Pancreas (tissue), 10 donors: ENCODE data around the gene UBASH3B. TPM values are rescaled to one million over a fixed set of nuclear protein-coding genes. Genes with fewer than 3 reads are reported as not detected.

ENCODE experiments used
- ATAC-seq, 4 donors: fragments of 200-7000 bp; cut with Tn5 transposase; one replicate each; pipeline versions ENCODE4 v1.8.0 to v1.9.1; 2020; ENCODE audit warnings: mild to moderate bottlenecking in 4 of 4, moderate library complexity in 4 of 4
- DNase-seq, 6 donors: peaks; one replicate each; pipeline ENCODE4 v3.0.0-alpha.2; 2020
- FAIRE-seq: peaks from 2 replicates; lab custom pipeline; 2012; peaks lifted over from hg19 to GRCh38; lab: Jason Lieb, UNC
- H3K27ac ChIP-seq, 4 donors: fragments of 200-600 bp; sonication (generic); 1 replicate in 3 of 4; 2 replicates in 1 of 4; pipeline versions ENCODE4 v1.5.0 to v1.8.0; 2020
- H3K27me3 ChIP-seq, 4 donors: fragments of 200-600 bp; one replicate each; pipeline ENCODE4 v1.8.0; 2021
- H3K36me3 ChIP-seq, 3 donors: fragments of 200-600 bp; sonication (generic) in 1 of 3; one replicate each; pipeline versions ENCODE4 v1.5.0 to v1.8.0; 2020 to 2021
- H3K4me1 ChIP-seq, 3 donors: fragments of 200-600 bp; one replicate each; pipeline ENCODE4 v1.8.0; 2021
- H3K4me3 ChIP-seq, 4 donors: fragments of 200-600 bp; sonication (generic) in 2 of 4; one replicate each; pipeline versions ENCODE4 v1.5.0 to v1.8.0; 2020 to 2021
- H3K9me3 ChIP-seq, 4 donors: fragments of 200-600 bp; one replicate each; pipeline ENCODE4 v1.8.0; 2021
- CTCF ChIP-seq, 4 donors: fragments of 200-600 bp; sonication (generic) in 3 of 4; IDR thresholded peaks; one replicate each; pipeline versions ENCODE4 v1.5.0 to v1.8.0; 2021; ENCODE audit warnings: antibody characterized with exemption in 4 of 4
- WGBS, 2 donors: extraction: QIAGEN DNeasy Blood & Tissue Kit; methylation state at CpG; one replicate each; pipeline ENCODE4 v1.1.7; 2013; 5-methylcytosine and 5-hydroxymethylcytosine counted together
- intact Hi-C, 3 donors: fragments of 100-400 bp; cut with DNase I; formaldehyde crosslinking; loops; one replicate each; pipeline versions ENCODE4 v1.11.1 to v1.14.2; 2022
- polyA plus RNA-seq, 2 donors: library from polyadenylated mRNA; stranded (reverse); fragments of 200-250 nt; gene quantifications; one replicate each; pipeline ENCODE4 v1.2.3, GENCODE V29; 2013
- total RNA-seq, 6 donors: library from RNA; stranded (reverse); fragmentation: NEBNext Ultra II Directional in 4 of 6; extraction: Animal tissue kit (Norgen Biotek cat#: 25700) in 4 of 6; gene quantifications; one replicate each; pipeline versions ENCODE4 v1.2.1 to v1.2.4, GENCODE V29; 2021 to 2023
- donor health status: healthy with polysubstance abuse.
- donor health status: DM: no; HTN: no; CAD: no; lungs with moderate emphysema.
- donor health status: DM: no; HTN: no; CAD: no.
- donor health status: control.
- donor health status: control.
- donor health status: Bipolar disorder and iron deficiency.
- donor health status: DM: yes; HTN: yes; CAD: no.
- donor health status: DM: no; HTN: no; CAD: no.
- donor health status: DM: no; HTN: no; CAD: no.
- donor health status: DM: yes; HTN: yes; CAD: no.

UBASH3B gene
- total and polyA plus RNA-seq, 8 donors, result 0.56 to 5.8 (median 1.8) TPM

GRCh38 chr11:122681070-122681469 is 25.5 kb downstream of the UBASH3B start:
- Histone ChIP-seq H3K27me3 (no peaks in the 10 kb centered on the region), H3K9me3 (no peaks in the 10 kb centered on the region), H3K4me3 (no peak overlapping the region), H3K36me3 (no peaks in the 10 kb centered on the region), H3K4me1 (no peaks in the 10 kb centered on the region), H3K27ac (no peak overlapping the region)
- ATAC-seq, result no peak
- 66 to 77% methylated on average over 3 of the region's 3 CpGs for WGBS, 2 donors
- no peak for DNase-seq
- no peak for TF ChIP-seq CTCF (IDR thresholded peaks at IDR 0.05)
- intact Hi-C loops, result no loop called here
- no peak for FAIRE-seq

- no peaks in the 10 kb centered on the region for H3K36me3 ChIP-seq
- FAIRE-seq, result no peak
- H3K9me3 ChIP-seq, result no peaks in the 10 kb centered on the region
- no peak for TF ChIP-seq CTCF (IDR thresholded peaks at IDR 0.05)
- intact Hi-C loops, result no loop called here
- H3K4me3 ChIP-seq, result no peak overlapping the region
- no peak for DNase-seq
- H3K4me1 ChIP-seq, result no peaks in the 10 kb centered on the region
- WGBS, 2 donors, result 56 to 84% methylated on average over 7 of the region's 7 CpGs
- no peaks in the 10 kb centered on the region for H3K27me3 ChIP-seq
- ATAC-seq, result peak in 1 of 4 donors; percentile 56
- no peak overlapping the region for H3K27ac ChIP-seq
These were observed 26.2 kb downstream of the UBASH3B start for GRCh38 chr11:122681735-122682134.

GRCh38 chr11:122682464-122682863 is 26.9 kb downstream of the UBASH3B start:
- no peak for TF ChIP-seq CTCF (IDR thresholded peaks at IDR 0.05)
- H3K27ac ChIP-seq, result no peak overlapping the region
- DNase-seq (no peak), ATAC-seq (no peak), FAIRE-seq (no peak)
- no peaks in the 10 kb centered on the region for H3K27me3 ChIP-seq
- no peaks in the 10 kb centered on the region for H3K4me1 ChIP-seq
- H3K4me3 ChIP-seq, result no peak overlapping the region
- intact Hi-C loops, result no loop called here
- H3K36me3 ChIP-seq, result no peaks in the 10 kb centered on the region
- H3K9me3 ChIP-seq, result no peaks in the 10 kb centered on the region
- 58 to 85% methylated on average over 4 of the region's 4 CpGs for WGBS, 2 donors

- DNase-seq (no peak), FAIRE-seq (no peak), ATAC-seq (no peak)
- TF ChIP-seq CTCF (IDR thresholded peaks at IDR 0.05), result no peak
- Histone ChIP-seq H3K36me3 (no peaks in the 10 kb centered on the region), H3K27ac (no peak overlapping the region), H3K27me3 (no peaks in the 10 kb centered on the region), H3K4me3 (no peak overlapping the region), H3K9me3 (no peaks in the 10 kb centered on the region), H3K4me1 (no peaks in the 10 kb centered on the region)
- intact Hi-C loops, result no loop called here
- WGBS, 2 donors, result 46 to 55% methylated on average over 2 of the region's 2 CpGs
These were observed 29.5 kb downstream of the UBASH3B start for GRCh38 chr11:122685041-122685440.

GRCh38 chr11:122686111-122686510 is 30.6 kb downstream of the UBASH3B start:
- H3K27me3 ChIP-seq, result no peaks in the 10 kb centered on the region
- H3K36me3 ChIP-seq, result no peaks in the 10 kb centered on the region
- ATAC-seq (no peak), FAIRE-seq (no peak), DNase-seq (no peak)
- no peak overlapping the region for H3K4me3 ChIP-seq
- no peaks in the 10 kb centered on the region for H3K9me3 ChIP-seq
- no peak for TF ChIP-seq CTCF (IDR thresholded peaks at IDR 0.05)
- WGBS, 2 donors, result 82 to 89% methylated on average over 8 of the region's 8 CpGs
- intact Hi-C loops, result no loop called here
- no peak overlapping the region for H3K27ac ChIP-seq
- H3K4me1 ChIP-seq, result no peaks in the 10 kb centered on the region
